HepG2 (cell line): ENCODE measurements around the gene PHF23. TPM values are rescaled to one million over a fixed set of nuclear protein-coding genes. Genes with fewer than 3 reads are reported as not detected.
A peak's percentile ranks its signal among the peaks of the same experiment; 100 is the strongest.

Experiments used
- ARID3A ChIP-seq: IDR thresholded peaks from 2 replicates; pipeline ENCODE4 v1.6.1; 2012; ENCODE audit warnings: low read depth, low read length, improper control_type of control experiment
- CAMTA2 ChIP-seq: sonication (generic); formaldehyde crosslinking; IDR thresholded peaks from 2 replicates; pipeline ENCODE4 v1.4.0; 2020; ENCODE audit warnings: mild to moderate bottlenecking, missing genetic modification reagents, borderline replicate concordance
- CBX5 ChIP-seq: sonication (generic); formaldehyde crosslinking; IDR thresholded peaks from 2 replicates; pipeline ENCODE4 v1.4.0; 2020; ENCODE audit warnings: missing genetic modification reagents, borderline replicate concordance
- GMEB2 ChIP-seq: IDR thresholded peaks from 2 replicates; pipeline ENCODE4 v1.6.1; 2016; ENCODE audit warnings: missing biosample characterization, missing genetic modification reagents, low read depth
- GTF3A ChIP-seq: sonication (generic); formaldehyde crosslinking; conservative IDR thresholded peaks from 2 replicates; pipeline ENCODE4 v1.4.0; 2020; ENCODE audit warnings: mild to moderate bottlenecking, missing genetic modification reagents
- HBP1 ChIP-seq: IDR thresholded peaks from 2 replicates; pipeline ENCODE4 v1.6.1; 2016; ENCODE audit warnings: low read depth, control low read depth
- IKZF5 ChIP-seq: IDR thresholded peaks from 2 replicates; pipeline ENCODE4 v1.6.1; 2018; ENCODE audit warnings: missing genetic modification reagents, mild to moderate bottlenecking, missing compliant biosample characterization
- JDP2 ChIP-seq: sonication (generic); formaldehyde crosslinking; IDR thresholded peaks from 2 replicates; pipeline ENCODE4 v1.8.1; 2022; ENCODE audit warnings: missing genetic modification reagents, borderline replicate concordance
- KLF11 ChIP-seq: IDR thresholded peaks from 2 replicates; pipeline ENCODE4 v1.6.1; 2016; ENCODE audit warnings: missing compliant biosample characterization
- NR1H2 ChIP-seq: sonication (generic); formaldehyde crosslinking; IDR thresholded peaks from 2 replicates; pipeline ENCODE4 v1.8.1; 2022; ENCODE audit warnings: low read depth, missing genetic modification reagents, borderline replicate concordance
- PCBP1 ChIP-seq: fragments of 200-400 bp; formaldehyde crosslinking; IDR thresholded peaks from 2 replicates; pipeline ENCODE4 v1.6.1; 2017; ENCODE audit warnings: mild to moderate bottlenecking, low read depth, low read length, borderline replicate concordance
- PHB2 ChIP-seq: fragments of 450-650 bp; IDR thresholded peaks from 2 replicates; pipeline ENCODE4 v1.6.1; 2018; ENCODE audit not compliant: partially characterized antibody
- PRMT3 ChIP-seq: sonication (generic); formaldehyde crosslinking; IDR thresholded peaks from 2 replicates; pipeline ENCODE4 v1.8.1; 2022; ENCODE audit warnings: low read depth, mild to moderate bottlenecking, moderate library complexity, missing genetic modification reagents, borderline replicate concordance
- SNAPC2 ChIP-seq: sonication (generic); formaldehyde crosslinking; IDR thresholded peaks from 2 replicates; pipeline ENCODE4 v1.8.1; 2022; ENCODE audit warnings: mild to moderate bottlenecking, missing genetic modification reagents
- ZFP1 ChIP-seq: IDR thresholded peaks from 2 replicates; pipeline ENCODE4 v1.6.1; 2016
- ZFP37 ChIP-seq: sonication (generic); formaldehyde crosslinking; IDR thresholded peaks from 2 replicates; pipeline ENCODE4 v1.4.0; 2020; ENCODE audit warnings: missing genetic modification reagents, borderline replicate concordance
- ZMYM2 ChIP-seq: sonication (generic); formaldehyde crosslinking; IDR thresholded peaks from 2 replicates; pipeline ENCODE4 v1.8.0; 2022; ENCODE audit warnings: mild to moderate bottlenecking, missing genetic modification reagents
- ZNF3 ChIP-seq: IDR thresholded peaks from 2 replicates; pipeline ENCODE4 v1.7.0; 2017; ENCODE audit warnings: inconsistent platforms
- ZNF335 ChIP-seq: sonication (generic); formaldehyde crosslinking; IDR thresholded peaks from 2 replicates; pipeline ENCODE4 v1.4.0; 2020; ENCODE audit warnings: missing genetic modification reagents
- ZNF44 ChIP-seq: sonication (generic); formaldehyde crosslinking; IDR thresholded peaks from 2 replicates; pipeline ENCODE4 v1.5.1; 2020; ENCODE audit warnings: mild to moderate bottlenecking, missing genetic modification reagents
- ZNF713 ChIP-seq: sonication (generic); formaldehyde crosslinking; IDR thresholded peaks from 2 replicates; pipeline ENCODE4 v1.4.0; 2020; ENCODE audit warnings: mild to moderate bottlenecking, missing genetic modification reagents
- ZNF770 ChIP-seq: sonication (generic); formaldehyde crosslinking; IDR thresholded peaks from 2 replicates; pipeline ENCODE4 v1.5.0; 2020; ENCODE audit warnings: mild to moderate bottlenecking, missing genetic modification reagents
- ZSCAN30 ChIP-seq: sonication (generic); formaldehyde crosslinking; IDR thresholded peaks from 2 replicates; pipeline ENCODE4 v1.5.0; 2020; ENCODE audit warnings: mild to moderate bottlenecking, missing genetic modification reagents
- polyA plus RNA-seq, 8 experiments: library from polyadenylated mRNA; depleted of rRNA in 3 of 8; stranded (reverse) in 7 of 8; unstranded in 1 of 8; fragments of >200 nt; fragmentation: Illumina TruSeq in 4 of 8; extraction: Trizol in 4 of 8; gene quantifications; 2 replicates each; pipeline versions ENCODE4 v1.2.1 to v1.2.3, GENCODE V29; 2011 to 2016; ENCODE audit warnings: low read depth in 4 of 8, missing spikeins in 1 of 8, mixed read lengths in 1 of 8; ENCODE audit not compliant: insufficient read depth in 1 of 8
- total RNA-seq, 5 experiments: library from RNA; depleted of rRNA; stranded (reverse); fragments of >200 nt; fragmentation: Illumina TruSeq; extraction: Trizol; gene quantifications; 2 replicates each; pipeline ENCODE4 v1.2.3, GENCODE V29; 2016; ENCODE audit warnings: low read depth in 1 of 5

PHF23 gene
- total and polyA plus RNA-seq, 2 of the 13 experiments (the other 11 are each of a cell fraction or from before 2014, with no cell fraction given), result 27.6 to 33.2 TPM

- TF ChIP-seq PHB2 (no peak), ZMYM2 (CRISPR knock-in tag) (no peak), PCBP1 (no peak), JDP2 (CRISPR knock-in tag) (no peak), SNAPC2 (CRISPR knock-in tag) (no peak), NR1H2 (CRISPR knock-in tag) (no peak), ZNF3 (CRISPR knock-in tag) (no peak), PRMT3 (CRISPR knock-in tag) (no peak), GMEB2 (CRISPR knock-in tag) (peak; percentile 83), IKZF5 (CRISPR knock-in tag) (peak; percentile 82), ZNF770 (CRISPR knock-in tag) (no peak), GTF3A (no peak; the same call in 1 of the 2 replicates), ZNF44 (CRISPR knock-in tag) (peak; percentile 56; the same call in 1 of the 2 replicates), ZNF335 (CRISPR knock-in tag) (peak; percentile 68; the same call in 1 of the 2 replicates), ARID3A (no peak), CBX5 (CRISPR knock-in tag) (no peak), ZFP1 (no peak; the same call in 1 of the 2 replicates), ZSCAN30 (CRISPR knock-in tag) (no peak), CAMTA2 (CRISPR knock-in tag) (no peak), ZFP37 (CRISPR knock-in tag) (no peak), HBP1 (no peak), KLF11 (CRISPR knock-in tag) (no peak), ZNF713 (CRISPR knock-in tag) (no peak)
These were observed 19.3 kb downstream of the PHF23 start, which contains the start of the genes ACADVL and DLG4 (continued) for GRCh38 chr17:7219812-7220592.
